ENCODE measurements around the gene GATM. TPM values are rescaled to one million over a fixed set of nuclear protein-coding genes. Genes with fewer than 3 reads are reported as not detected.

The GATM gene
- total and polyA plus RNA-seq, 8 donors, result 343 to 1,576 (median 1,000) TPM

GRCh38 chr15:45391746-45392583 is 13.6 kb upstream of the GATM start:
- ATAC-seq, result peak in 2 of 4 donors; percentile 1 to 31
- FAIRE-seq, result no peak
- DNase-seq, result no peak

GRCh38 chr15:45389351-45389750 is 11.0 kb upstream of the GATM start:
- FAIRE-seq, result no peak
- H3K36me3 ChIP-seq, result no peaks in the 10 kb centered on the region
- intact Hi-C loops (cut with DNase I), result no loop called here
- TF ChIP-seq CTCF (IDR thresholded peaks at IDR 0.05), result no peak
- peak; percentile 14 to 54 (median 33) for ATAC-seq
- H3K27me3 ChIP-seq, result no peaks in the 10 kb centered on the region
- H3K4me1 ChIP-seq, result peaks cover 57 to 73% (median 71%) of the 10 kb centered on the region in 3 donors
- peak in 1 of 6 donors; percentile 54 for DNase-seq
- no peaks in the 10 kb centered on the region for H3K9me3 ChIP-seq
- no peak overlapping the region for H3K4me3 ChIP-seq
- H3K27ac ChIP-seq, result peak overlapping the region in 2 of 4 donors; percentile 58 to 80

More at GRCh38 chr15:45391746-45392583, 13.6 kb upstream of the GATM start:
- TF ChIP-seq CTCF (IDR thresholded peaks at IDR 0.05), result no peak
- no peaks in the 10 kb centered on the region for H3K27me3 ChIP-seq
- H3K4me3 ChIP-seq, result no peak overlapping the region
- intact Hi-C loops (cut with DNase I), result loop anchor here in 1 of 3 donors (10.0 kb wide), 1 partner anchor 77 kb away; no protein-coding TSS in a partner anchor
- 29 to 48% methylated on average over 7 of the region's 7 CpGs for WGBS, 2 donors
- H3K36me3 ChIP-seq, result no peaks in the 10 kb centered on the region
- H3K4me1 ChIP-seq, result peaks cover 38 to 48% (median 46%) of the 10 kb centered on the region in 3 donors
- no peaks in the 10 kb centered on the region for H3K9me3 ChIP-seq
- H3K27ac ChIP-seq, result peak overlapping the region in 2 of 4 donors; percentile 58 to 80

GRCh38 chr15:45387380-45388007 is 9.2 kb upstream of the GATM start:
- peaks cover 55 to 83% (median 64%) of the 10 kb centered on the region in 3 donors for H3K4me1 ChIP-seq
- H3K9me3 ChIP-seq, result no peaks in the 10 kb centered on the region
- H3K4me3 ChIP-seq, result peak overlapping the region in 1 of 4 donors; percentile 12
- WGBS, 2 donors, result 6 to 10% methylated on average over 1 of the region's 1 CpG
- no peaks in the 10 kb centered on the region for H3K27me3 ChIP-seq
- no peak for TF ChIP-seq CTCF (IDR thresholded peaks at IDR 0.05)
- H3K36me3 ChIP-seq, result no peaks in the 10 kb centered on the region
- no peak for FAIRE-seq
- ATAC-seq, result peak; percentile 66 to 77 (median 73)
- intact Hi-C loops (cut with DNase I), result no loop called here
- peak overlapping the region; percentile 14 to 96 (median 57) for H3K27ac ChIP-seq
- no peak for DNase-seq

GRCh38 chr15:45386974-45387373 is 8.6 kb upstream of the GATM start:
- WGBS, 2 donors, result 41 to 51% methylated on average over 1 of the region's 1 CpG
- FAIRE-seq (no peak), ATAC-seq (peak in 1 of 4 donors; percentile 0), DNase-seq (no peak)
- no peaks in the 10 kb centered on the region for H3K9me3 ChIP-seq
- H3K4me1 ChIP-seq, result peaks cover 49 to 81% (median 60%) of the 10 kb centered on the region in 3 donors
- H3K27me3 ChIP-seq, result no peaks in the 10 kb centered on the region
- no peak for TF ChIP-seq CTCF (IDR thresholded peaks at IDR 0.05)
- peak overlapping the region in 1 of 4 donors; percentile 12 for H3K4me3 ChIP-seq
- peak overlapping the region; percentile 3 to 96 (median 57) for H3K27ac ChIP-seq
- intact Hi-C loops (cut with DNase I), result no loop called here
- no peaks in the 10 kb centered on the region for H3K36me3 ChIP-seq
